Thyroid gland (tissue), 4 donors: ENCODE data around the gene TMEM259.

Experiments used
- CTCF ChIP-seq, 6 experiments: fragments of 200-600 bp in 3 of 6; fragments of 450-650 bp in 3 of 6; sonication (generic) in 3 of 6; IDR thresholded peaks; one replicate each; pipeline ENCODE4 v1.5.1; 2016 to 2019; ENCODE audit warnings: antibody characterized with exemption in 6 of 6, mild to moderate bottlenecking in 2 of 6, inconsistent platforms in 1 of 6, moderate library complexity in 1 of 6
- POLR2A ChIP-seq, 2 donors: fragments of 450-650 bp; IDR thresholded peaks; one replicate each; pipeline ENCODE4 v1.6.1; 2017; ENCODE audit warnings: antibody characterized with exemption in 2 of 2, mild to moderate bottlenecking in 2 of 2, moderate library complexity in 1 of 2

GRCh38 chr19:989381-990081 lies 31.4 kb downstream of the TMEM259 start:
- TF ChIP-seq POLR2A (IDR thresholded peaks at IDR 0.05) (no peak), CTCF (IDR thresholded peaks at IDR 0.05) (no peak)
